ENCODE measurements around the gene SPG11. TPM values are rescaled to one million over a fixed set of nuclear protein-coding genes. Genes with fewer than 3 reads are reported as not detected.

SPG11 gene
- total and polyA plus RNA-seq, 9 of the 15 experiments (the other 6 are each of a cell fraction or from before 2014, with no cell fraction given): 23.3 to 71.2 (median 45.6) TPM

GRCh38 chr15:44710236-44711095, 47.0 kb upstream of the SPG11 start (continued):
- TF ChIP-seq NONO (IDR thresholded peaks at IDR 0.05; ENCODE audit: low read depth in 2 of 2, low read length in 1 of 2): no peak
- 0 out of 2 replicates have a peak, but pooled peaks have one; percentile 49 for TF ChIP-seq ZC3H11A (IDR thresholded peaks at IDR 0.05; ENCODE audit: low read depth, low read length)
- TF ChIP-seq SAP30 (IDR thresholded peaks at IDR 0.05; ENCODE audit: borderline replicate concordance, insufficient read depth, low read depth, low read length, poor library complexity, severe bottlenecking): no peak
- TF ChIP-seq BCOR (IDR thresholded peaks at IDR 0.05): peak; percentile 60
- TF ChIP-seq RAD21 (CRISPR knock-in tag; conservative IDR thresholded peaks at IDR 0.05 in 1 of 2, IDR thresholded peaks at IDR 0.05 in 1 of 2): peak in 1 of 2 experiments; percentile 24; a peak in 2 of 4 replicates
- TF ChIP-seq HDAC1 (IDR thresholded peaks at IDR 0.05): peak in 1 of 2 experiments; percentile 57; a peak in 1 of 4 replicates
- 0 out of 2 replicates have a peak, but pooled peaks have one; percentile 18 for TF ChIP-seq ZBTB7A (IDR thresholded peaks at IDR 0.05; ENCODE audit: borderline replicate concordance, control insufficient read depth, low read depth, low read length)
- TF ChIP-seq ZNF57 (CRISPR knock-in tag; IDR thresholded peaks at IDR 0.05): no peak
- TF ChIP-seq ZBTB33 (CRISPR knock-in tag; IDR thresholded peaks at IDR 0.05): 0 out of 2 replicates have a peak, but pooled peaks have one; percentile 10
- 0 out of 2 replicates have a peak, but pooled peaks have one; percentile 13 for TF ChIP-seq HMBOX1 (IDR thresholded peaks at IDR 0.05)
- 0 out of 2 replicates have a peak, but pooled peaks have one; percentile 14 for TF ChIP-seq ELF1 (tag; IDR thresholded peaks at IDR 0.05)
- TF ChIP-seq ADNP (tag; IDR thresholded peaks at IDR 0.05): peak; percentile 84
- peak; percentile 41; the same call in 1 of the 2 replicates for TF ChIP-seq KLF6 (CRISPR knock-in tag; IDR thresholded peaks at IDR 0.05; ENCODE audit: borderline replicate concordance)
- 0 out of 2 replicates have a peak, but pooled peaks have one; percentile 34 for TF ChIP-seq ZNF766 (CRISPR knock-in tag; conservative IDR thresholded peaks at IDR 0.05)
- TF ChIP-seq, protein P1, sequence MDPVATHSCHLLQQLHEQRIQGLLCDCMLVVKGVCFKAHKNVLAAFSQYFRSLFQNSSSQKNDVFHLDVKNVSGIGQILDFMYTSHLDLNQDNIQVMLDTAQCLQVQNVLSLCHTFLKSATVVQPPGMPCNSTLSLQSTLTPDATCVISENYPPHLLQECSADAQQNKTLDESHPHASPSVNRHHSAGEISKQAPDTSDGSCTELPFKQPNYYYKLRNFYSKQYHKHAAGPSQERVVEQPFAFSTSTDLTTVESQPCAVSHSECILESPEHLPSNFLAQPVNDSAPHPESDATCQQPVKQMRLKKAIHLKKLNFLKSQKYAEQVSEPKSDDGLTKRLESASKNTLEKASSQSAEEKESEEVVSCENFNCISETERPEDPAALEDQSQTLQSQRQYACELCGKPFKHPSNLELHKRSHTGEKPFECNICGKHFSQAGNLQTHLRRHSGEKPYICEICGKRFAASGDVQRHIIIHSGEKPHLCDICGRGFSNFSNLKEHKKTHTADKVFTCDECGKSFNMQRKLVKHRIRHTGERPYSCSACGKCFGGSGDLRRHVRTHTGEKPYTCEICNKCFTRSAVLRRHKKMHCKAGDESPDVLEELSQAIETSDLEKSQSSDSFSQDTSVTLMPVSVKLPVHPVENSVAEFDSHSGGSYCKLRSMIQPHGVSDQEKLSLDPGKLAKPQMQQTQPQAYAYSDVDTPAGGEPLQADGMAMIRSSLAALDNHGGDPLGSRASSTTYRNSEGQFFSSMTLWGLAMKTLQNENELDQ (CRISPR knock-in tag; IDR thresholded peaks at IDR 0.05; ENCODE audit: borderline replicate concordance): 0 out of 2 replicates have a peak, but pooled peaks have one; percentile 28
- TF ChIP-seq ZNF639 (CRISPR knock-in tag; conservative IDR thresholded peaks at IDR 0.05 in 1 of 2, IDR thresholded peaks at IDR 0.05 in 1 of 2): peak in 1 of 2 experiments; percentile 75; a peak in 2 of 4 replicates

Measured in K562 (cell line).